Hepatocyte (in vitro differentiated cells): ENCODE results near the gene SLC35E1.

Experiments used
- EZH2 ChIP-seq: fragments of 200-600 bp; sonication (generic); IDR thresholded peaks from 2 replicates; pipeline ENCODE4 v1.6.1; 2016; ENCODE audit warnings: antibody characterized with exemption, mild to moderate bottlenecking, borderline replicate concordance
- EZH2phosphoT487 ChIP-seq: fragments of 200-600 bp; sonication (generic); IDR thresholded peaks from one replicate; pipeline ENCODE4 v1.6.1; 2018; ENCODE audit warnings: antibody characterized with exemption, mild to moderate bottlenecking, low read depth, moderate library complexity; ENCODE audit not compliant: unreplicated experiment, severe bottlenecking
- TF ChIP-seq, protein P1 (sequence below): fragments of 200-600 bp; sonication (generic); IDR thresholded peaks from 2 replicates; pipeline ENCODE4 v1.5.1; 2016; ENCODE audit warnings: antibody characterized with exemption, mild to moderate bottlenecking; ENCODE audit not compliant: poor library complexity

DNA sequence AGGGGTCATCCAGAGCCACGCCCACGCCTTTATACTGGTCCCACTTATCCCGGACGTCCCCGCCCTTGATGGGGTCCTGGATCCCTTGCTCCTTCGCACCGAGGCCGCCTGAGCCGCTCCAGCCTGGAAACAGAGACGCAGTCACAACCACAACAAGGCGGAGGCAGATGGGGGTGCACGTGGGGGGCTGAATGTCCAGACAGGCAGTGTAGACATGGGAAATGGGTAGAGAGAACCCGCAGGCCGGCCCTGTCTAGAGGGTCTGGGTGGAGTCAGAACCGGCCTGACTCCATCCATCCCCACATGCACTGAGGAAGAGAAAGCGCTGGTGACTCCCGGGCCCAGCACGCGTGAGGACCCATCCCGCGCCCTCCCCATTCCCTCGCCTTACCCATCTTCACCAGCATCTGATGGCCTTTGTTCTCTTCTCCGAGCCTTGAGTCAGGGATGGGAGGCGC is 53.0 kb downstream of the SLC35E1 start:
- TF ChIP-seq, protein P1, sequence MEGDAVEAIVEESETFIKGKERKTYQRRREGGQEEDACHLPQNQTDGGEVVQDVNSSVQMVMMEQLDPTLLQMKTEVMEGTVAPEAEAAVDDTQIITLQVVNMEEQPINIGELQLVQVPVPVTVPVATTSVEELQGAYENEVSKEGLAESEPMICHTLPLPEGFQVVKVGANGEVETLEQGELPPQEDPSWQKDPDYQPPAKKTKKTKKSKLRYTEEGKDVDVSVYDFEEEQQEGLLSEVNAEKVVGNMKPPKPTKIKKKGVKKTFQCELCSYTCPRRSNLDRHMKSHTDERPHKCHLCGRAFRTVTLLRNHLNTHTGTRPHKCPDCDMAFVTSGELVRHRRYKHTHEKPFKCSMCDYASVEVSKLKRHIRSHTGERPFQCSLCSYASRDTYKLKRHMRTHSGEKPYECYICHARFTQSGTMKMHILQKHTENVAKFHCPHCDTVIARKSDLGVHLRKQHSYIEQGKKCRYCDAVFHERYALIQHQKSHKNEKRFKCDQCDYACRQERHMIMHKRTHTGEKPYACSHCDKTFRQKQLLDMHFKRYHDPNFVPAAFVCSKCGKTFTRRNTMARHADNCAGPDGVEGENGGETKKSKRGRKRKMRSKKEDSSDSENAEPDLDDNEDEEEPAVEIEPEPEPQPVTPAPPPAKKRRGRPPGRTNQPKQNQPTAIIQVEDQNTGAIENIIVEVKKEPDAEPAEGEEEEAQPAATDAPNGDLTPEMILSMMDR: no peak
- no peak for TF ChIP-seq EZH2
- no peak for TF ChIP-seq EZH2phosphoT487
